IPS-11a (cell line): Measurements from ENCODE around the gene ADAMTS2.

Experiments
- H3K4me3 ChIP-seq: one replicate; pipeline ENCODE4 v1.5.1; 2013; ENCODE audit warnings: low read depth, low read length, control low read depth

ADAMTS2 gene

DNA sequence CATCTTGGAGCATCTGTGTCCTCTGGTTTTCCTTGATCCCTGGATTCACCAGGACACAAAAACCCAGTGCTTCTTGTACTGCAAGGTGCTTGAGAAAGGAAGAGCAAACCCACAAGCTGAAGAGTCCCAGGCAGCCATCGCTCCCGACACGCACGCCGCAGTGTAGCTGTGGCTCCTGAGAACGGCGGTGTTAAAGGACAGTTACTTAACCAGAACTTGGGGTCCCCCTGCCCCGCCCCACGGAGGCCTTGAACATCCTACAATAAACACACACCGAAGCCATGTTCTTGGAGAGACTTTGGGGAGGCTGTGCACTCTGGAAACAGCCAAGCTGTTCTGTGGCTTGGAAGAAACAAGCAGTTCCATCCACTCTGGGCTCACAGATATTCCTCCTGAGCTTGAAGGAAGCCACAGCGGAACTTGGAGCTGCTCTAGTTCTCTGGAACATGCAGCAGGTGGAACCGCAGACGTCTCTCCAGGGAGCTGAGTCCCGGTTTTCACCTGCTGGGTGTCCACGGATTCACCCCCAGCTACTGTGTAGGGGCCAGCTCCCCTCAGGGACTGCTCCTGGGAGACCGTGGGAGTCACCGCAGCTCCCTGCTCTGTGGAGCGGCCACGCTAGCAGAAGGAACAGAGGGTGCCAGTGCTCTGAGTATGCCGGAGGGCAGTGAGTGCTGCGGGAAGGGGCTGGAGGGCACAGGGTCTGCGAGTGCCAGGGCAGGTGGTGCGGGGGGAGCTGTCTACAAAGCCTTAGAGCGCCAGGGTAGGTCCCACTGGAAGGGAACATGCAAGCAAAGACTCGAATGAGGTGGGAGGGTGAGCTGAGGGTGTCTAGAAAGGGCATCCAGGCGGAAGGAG lies 107.3 kb downstream of the ADAMTS2 start:
- H3K4me3 ChIP-seq: no peak overlapping the region

DNA sequence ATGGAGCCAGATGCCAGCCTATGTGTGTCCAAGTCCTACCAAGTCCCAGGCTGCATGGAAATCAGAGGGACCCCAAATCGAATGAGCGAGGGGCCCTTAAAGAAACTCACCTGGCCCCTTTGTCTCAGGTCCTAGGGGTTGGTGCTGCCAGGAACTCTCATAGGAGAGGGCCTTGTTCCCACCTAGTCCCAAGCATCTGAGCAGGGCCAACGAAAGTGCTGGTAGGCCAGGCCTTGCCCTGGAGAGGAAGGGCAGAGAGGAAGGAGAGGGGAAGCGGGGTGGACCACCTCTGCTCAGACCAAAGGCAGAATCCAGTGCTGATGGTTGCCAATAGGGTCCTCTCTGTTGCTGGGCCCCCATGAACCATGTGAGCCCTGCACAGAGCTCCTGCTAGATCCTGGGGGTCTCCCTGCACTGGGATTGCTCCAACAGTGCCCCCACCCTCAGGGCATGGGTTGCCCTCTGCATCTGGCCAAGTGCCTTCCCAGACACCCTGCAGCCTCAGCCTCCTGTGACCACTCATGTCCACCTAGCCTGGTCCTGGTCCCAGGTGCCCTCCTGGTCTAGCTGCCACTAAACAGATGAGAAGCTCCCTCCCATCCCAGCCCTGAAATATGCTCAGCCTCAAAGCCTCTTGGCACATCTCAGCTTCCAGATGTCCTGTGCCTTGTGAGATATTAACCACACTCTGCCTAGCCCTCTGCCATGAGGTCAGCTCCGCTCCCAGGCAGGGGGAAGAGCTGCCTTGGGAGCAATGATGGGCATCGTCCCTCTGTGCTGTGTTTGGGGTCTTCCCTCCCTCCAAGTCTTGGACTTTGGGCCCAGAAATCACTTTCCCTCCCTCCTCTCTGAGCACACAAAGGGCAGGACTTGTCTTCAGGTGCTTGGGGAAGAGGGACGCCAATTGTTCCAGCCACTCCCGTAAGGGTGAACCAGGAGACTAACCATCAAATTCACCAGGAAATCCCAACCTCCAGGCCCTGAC lies 109.6 kb downstream of the ADAMTS2 start:
- no peak overlapping the region for H3K4me3 ChIP-seq

DNA sequence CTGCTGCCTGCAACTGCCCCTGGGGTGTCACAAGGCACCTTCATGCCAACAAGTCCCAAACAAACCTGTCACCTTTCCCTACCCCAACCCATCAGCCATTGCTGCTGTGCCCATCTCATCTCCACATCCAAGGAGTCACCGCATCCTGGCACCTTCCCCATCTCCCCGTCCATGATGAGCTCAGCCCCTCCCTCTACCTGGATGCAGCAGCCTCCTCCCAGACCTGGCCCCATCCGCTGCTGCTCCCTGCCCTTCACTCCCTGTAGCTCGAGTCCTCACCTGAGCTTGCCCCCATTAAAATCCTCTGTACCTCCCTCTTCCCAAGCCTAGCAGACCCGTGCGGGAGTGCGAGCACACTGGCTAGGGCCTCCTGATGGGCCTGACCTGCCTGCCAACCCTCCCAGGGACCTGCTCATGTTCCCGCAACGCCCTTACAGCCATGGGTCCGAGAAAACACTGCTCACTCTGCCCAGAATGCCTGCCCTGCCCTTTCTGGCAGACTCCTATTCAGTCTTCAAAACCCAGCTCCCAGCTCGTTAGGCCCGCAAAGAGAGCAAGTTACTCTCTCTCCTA lies 110.6 kb downstream of the ADAMTS2 start:
- no peak overlapping the region for H3K4me3 ChIP-seq

DNA sequence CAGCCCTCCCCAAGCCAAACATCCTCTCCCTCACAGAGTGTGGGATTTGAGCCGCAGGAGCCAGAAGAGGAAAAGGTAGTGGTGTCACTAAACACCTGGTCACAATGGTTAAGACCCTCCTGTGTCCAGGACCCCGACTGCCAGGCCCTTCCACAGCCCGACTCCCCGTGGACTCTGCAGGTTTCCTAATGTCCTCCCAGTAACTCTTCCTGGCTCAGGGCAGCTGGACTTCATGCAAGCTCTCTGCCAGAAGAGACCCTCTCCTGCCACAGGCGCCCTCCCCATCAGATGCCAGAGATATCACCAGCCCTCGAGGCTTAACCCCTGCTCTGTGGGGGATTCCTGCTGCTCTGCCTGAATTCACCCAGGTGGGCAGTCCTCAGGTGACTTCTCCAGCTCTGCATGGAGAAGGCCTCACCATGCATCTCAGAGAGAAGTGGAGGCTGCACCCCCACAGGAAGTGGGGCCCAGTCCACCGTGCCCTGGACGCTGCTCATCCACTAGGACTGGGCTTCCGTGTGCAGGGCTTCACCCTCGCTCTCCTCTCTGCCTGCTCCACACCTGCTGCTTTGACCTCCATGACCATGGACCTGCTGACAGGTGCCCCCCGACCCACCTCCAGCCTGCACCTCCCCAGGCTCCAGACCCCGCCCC lies 111.2 kb downstream of the ADAMTS2 start:
- H3K4me3 ChIP-seq: no peak overlapping the region

DNA sequence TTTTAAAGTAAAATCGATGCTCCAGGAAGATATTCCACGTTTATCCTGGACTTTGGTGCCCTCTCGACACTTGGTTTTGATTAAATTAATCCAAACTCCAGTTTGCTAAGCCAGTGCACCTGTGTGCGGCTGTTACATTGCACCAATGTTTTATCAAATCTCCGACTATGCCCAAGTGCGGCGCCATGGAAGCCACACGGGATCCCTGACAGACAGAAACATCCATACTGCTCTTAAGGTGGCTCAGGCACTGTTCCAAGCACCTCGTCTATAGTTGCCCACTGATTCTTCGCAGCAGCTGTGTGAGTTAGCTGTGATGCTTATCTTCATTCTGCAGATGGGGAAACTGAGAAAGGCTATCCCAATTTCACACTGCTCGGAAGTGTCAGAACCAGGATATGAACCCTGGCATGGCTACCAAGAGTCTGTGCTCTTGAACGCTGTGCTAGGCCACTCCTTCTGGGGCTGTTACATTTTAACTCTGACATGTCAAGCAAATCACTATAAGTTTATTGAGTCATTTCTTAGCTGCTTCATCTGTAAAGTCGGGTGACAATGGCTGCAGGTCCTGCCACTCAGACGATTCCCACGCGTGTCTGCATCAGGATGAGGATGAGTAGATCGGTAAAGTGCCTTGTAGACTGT lies 113.0 kb downstream of the ADAMTS2 start:
- no peak overlapping the region for H3K4me3 ChIP-seq

DNA sequence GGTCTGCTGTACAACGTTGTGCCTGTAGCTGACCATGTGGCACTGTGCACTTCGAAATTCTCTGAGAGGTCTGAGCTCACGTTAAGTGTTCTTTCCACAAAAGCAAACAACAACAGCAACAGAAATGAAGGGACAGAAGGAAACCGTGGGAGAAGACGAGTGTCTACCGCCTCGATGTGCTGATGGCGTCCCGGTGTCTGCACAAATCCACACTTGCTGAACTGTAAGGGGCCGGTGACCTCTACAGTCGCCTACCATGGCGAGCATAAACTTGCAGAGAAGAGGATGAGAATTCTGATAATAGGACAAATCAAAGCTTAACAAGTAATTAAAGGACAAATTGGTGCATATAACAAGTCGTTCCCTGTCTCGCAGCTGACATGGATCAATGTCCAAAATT lies 114.0 kb downstream of the ADAMTS2 start:
- no peak overlapping the region for H3K4me3 ChIP-seq

DNA sequence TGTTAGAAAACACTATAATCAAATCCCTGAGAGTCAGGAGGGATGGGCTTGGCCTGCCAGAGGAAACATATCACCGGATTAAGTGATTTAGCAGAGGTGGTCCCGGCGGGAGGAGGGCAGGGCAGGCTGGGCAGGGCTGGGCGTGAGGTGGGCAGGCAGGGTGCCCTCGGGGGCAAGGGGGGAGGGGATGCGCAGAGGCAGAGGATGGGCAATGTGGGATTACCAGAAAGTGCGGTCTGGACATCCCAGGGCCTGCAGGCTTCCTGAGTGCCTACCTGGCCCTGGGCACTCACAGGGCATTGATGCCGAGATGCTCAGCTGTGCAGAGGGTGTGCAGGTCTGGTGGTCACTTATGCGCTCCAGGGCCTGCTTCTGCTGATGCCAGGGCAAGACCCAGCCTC lies 115.2 kb downstream of the ADAMTS2 start:
- no peak overlapping the region for H3K4me3 ChIP-seq

DNA sequence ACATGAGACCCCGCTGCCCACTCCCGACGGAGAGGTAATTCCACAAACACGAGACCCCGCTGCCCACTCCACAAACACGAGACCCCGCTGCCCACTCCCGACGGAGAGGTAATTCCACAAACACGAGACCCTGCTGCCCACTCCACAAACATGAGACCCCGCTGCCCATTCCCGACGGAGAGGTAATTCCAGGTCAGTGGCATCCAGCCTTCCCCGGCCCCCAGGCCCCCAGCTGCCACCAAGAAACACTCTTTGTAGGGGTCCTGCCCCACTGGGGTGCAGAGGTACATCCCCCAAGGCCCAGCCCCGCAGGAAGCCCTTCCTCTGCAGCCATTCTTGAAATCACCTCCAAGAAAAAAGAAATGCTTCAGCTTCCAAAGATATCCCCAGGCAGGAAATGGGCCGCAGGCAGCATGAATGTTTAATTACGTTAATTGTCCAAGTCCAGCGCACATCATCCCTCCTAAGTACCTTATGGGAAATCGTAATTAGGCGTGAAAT lies 115.9 kb downstream of the ADAMTS2 start:
- H3K4me3 ChIP-seq: no peak overlapping the region

DNA sequence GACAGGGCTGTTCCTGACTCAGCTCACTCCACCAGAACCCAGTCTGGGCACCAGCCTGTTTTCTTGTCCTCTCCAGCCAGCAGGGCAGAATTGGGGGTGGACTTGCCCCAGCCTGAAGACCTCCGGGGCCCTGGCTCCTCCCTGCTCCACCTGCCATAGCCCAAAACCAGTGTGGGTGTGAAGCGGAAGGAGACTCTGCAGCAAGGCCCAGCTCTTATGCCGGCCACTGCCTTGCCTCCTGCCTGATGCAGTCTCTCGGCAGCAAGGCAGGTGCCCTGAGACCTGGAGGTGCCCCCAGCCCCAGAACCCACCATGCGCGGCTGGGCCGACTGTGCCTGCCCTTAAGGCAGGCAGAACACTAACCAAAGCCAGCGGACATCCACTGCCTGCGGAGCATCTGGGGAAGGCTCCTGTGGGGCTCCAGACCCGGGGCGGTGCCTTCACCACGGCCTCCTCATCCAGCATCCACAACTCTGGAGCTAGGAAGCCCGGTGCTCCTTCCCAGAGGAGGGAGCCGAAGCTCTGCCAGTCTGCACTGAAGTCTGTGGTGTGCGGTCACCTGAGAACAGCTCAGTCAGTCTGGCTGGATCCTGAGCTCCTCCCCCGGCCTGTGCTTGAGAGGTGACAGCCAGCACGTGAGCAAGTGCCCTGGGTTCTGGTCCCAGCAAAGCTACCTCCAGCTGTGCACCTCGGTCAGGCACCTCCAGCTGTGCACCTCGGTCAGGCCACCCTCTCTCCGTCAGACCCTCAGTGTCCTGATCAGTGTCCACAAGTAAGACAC lies 116.7 kb downstream of the ADAMTS2 start:
- H3K4me3 ChIP-seq: no peak overlapping the region

DNA sequence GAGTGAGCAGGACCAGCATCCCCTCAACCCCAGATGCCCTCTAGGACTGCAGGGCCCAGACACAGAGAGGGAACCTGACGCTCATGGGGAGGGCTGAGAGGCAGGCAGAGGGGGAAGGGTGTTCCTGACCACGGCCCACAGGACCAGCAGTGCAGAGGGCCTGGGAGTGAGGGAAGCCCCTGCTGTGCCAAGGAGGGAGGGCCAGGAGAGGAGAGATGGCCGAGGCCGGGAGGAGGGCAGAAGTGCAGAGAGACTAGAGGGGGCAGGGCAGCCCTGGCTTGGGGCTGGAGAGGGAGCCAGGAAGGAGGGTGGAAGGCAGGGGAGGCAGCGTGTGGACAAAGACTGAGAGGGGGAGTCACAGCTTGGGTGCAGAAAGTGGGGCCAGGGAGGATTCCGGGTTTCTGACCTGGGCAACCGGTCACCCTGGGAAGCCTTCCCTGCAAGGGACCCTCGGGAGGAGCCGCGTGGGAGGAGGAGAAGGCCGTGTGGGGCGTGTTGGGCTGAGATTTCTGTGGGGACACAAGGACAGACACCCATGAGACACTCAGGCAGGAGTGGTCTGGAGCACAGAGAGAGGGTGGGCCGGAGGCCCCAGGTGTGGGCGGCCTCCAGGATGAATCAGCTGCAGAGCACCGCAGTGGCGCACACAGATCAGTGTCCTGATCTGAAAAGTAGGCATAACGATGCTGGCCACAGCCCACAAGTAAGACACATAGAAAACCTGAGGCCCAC lies 117.5 kb downstream of the ADAMTS2 start:
- H3K4me3 ChIP-seq: no peak overlapping the region

DNA sequence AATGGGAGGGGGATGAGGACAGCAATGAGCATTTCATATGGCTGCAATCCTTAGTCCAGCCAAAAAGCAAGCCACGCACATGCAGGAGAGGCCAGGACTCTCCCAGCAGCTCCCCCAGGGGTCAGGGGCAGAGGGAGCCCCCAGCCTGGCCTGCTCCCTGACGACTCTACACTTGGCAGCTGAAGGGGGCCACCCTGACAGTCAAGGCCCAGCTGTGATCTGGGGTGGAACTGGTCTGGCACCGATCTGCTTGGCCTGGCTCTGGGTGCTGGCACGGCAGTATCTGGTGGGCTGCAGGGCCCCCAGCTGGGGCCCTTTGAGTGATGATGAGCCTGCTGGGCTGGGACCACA lies 118.1 kb downstream of the ADAMTS2 start:
- H3K4me3 ChIP-seq: no peak overlapping the region

DNA sequence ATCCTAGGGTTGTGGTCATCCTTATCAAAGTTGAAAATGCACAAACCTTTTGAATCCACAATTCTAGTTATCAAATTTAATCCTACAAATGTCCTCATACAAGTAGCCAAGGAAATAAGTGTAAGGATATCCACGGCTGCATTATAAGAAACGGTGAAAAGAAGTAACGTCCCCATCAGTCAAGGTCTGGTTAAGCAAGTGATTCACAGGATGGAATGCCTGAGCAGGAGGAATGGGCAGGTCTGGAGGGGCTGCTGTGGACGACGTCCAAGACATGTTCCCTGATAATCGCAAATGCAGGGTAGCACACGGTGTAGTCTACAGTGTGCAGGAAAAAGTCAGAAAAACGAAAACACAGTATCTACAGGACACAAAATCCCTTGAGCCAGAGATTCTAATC lies 118.6 kb downstream of the ADAMTS2 start:
- no peak overlapping the region for H3K4me3 ChIP-seq

DNA sequence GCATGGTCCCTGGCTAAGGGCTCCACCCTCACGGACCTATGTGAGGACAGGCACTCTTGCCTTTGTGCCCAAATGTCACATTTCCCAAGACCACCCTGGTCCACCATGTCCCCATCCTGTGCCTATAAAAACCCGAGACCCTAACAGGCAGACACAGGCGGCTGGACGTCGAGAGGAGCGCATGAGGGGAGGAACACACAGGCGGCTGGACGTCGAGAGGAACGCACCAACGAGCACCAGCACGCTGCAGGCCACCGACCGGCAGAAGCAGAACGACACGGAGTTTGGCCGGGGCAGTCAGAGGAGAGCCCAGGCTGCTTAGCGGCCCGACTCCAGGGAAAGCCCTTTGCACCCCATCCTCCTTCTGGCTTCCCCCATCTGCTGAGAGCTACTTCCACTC lies 119.9 kb downstream of the ADAMTS2 start:
- no peak overlapping the region for H3K4me3 ChIP-seq

DNA sequence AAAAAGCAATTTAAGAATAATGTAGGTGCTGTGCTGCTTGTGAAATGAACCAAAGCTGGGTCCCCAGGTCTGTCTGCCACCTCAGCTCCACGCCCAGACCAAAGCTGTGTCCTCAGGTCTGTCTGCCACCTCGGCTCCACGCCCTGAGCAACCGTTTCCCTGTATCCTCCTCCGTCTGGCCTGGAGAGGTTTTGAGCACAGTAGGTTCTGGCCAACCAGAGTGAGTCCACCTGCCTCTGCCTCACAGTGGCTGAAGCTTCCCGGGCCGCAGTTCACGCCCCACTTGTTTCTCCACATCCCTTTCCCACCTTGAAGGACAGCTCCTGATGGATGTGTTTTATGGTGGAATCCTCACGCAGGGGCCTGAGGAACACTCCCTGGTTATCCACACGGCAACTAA lies 120.5 kb downstream of the ADAMTS2 start:
- H3K4me3 ChIP-seq: no peak overlapping the region

DNA sequence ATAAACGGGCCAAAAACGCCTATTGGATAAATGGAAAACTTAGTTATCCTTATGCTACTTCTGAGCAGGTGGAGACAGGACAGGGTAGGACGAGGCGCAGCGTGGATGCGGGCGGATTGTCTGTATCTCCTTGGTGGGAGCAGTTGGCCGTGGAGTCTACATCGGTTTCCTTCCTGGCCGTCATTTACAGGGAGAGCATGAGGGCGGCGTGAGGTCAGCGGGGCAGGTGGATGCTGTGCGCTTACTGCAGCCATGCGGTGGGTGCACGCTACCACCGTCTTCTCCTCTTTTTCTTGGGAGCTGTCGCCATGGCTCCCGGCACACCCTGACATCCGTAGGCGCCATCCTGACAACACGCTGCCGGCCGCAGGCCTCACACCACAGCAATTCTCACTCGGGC lies 121.3 kb downstream of the ADAMTS2 start:
- no peak overlapping the region for H3K4me3 ChIP-seq

DNA sequence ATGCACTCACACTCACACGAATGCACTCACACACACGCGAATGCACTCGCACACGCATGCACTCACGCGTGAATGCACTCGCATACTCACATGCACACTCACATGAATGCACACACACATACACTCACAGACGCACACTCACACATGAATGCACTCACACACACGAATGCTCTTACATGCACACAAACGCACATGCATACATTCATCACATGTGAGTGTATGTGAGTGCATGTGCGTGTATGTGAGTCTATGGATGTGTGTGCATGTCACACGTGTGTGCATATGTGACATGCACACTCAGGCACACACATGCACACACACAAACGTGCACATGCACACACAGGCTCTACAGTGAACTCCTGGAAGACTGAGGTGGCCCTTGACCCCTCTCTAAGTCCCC lies 121.7 kb downstream of the ADAMTS2 start:
- H3K4me3 ChIP-seq: no peak overlapping the region

DNA sequence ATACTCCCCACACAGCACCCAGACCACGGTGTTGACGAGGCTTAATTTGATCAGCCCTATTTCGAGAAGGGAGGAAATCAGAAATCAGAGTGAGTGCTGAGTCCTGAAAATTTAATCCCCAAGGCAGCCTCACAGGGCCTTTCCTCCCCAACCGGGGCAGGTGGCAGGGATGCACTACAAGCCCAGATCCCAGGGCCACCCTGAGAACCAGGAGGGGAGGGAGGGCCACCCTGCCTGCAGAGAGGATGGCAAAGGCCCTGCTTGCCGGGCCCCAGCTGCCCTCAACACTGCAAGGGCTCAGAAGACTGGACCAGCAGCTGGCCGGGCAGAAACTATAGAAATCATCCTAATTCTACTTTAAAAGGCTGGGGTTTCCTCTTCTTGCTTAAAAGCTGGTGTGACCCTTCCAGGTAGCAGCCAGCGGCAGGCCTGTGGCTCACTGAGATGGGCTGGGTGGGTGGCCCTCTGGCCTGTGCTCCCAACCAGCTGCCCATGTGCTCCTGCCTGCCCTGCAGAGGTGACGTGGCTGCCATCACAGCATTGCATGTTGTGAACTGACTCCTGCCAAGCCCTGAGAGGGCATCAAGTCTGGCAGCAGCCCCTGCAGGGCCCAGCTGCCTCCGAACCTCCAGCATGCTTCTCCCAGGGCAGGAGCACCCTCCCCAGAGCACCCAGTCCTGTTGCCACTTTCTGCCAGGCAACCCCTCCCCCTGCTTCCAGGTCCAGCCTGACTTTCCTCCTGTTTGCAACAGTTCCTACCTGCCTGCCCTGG lies 122.8 kb downstream of the ADAMTS2 start:
- no peak overlapping the region for H3K4me3 ChIP-seq

DNA sequence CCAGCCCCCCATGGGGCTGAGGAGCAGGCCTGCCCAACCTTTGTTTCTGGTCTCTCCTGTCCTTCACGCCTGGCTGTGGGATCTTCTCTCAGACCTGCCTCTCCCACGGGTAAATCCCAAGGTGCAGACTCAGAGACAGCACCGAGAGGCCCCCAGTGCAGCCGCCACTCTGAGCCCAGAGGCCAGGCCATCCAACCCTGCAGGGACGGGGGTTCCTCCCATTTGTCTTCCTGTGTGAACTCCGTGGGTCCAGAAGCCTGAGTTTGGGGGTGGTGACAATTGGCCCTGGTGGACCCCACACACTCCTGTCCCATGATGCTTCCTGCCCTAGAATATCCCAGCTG lies 123.4 kb downstream of the ADAMTS2 start:
- no peak overlapping the region for H3K4me3 ChIP-seq
